NCI-H2196 treated with DMSO at 0.1 percent for 48 hours (cell line): Measurements from ENCODE around the gene C20orf144.

Source experiments
- DNase-seq: peaks from one replicate; lab custom pipeline; 2025; ENCODE audit not compliant: unreplicated experiment; lab: John Stamatoyannopoulos, UW

Gene C20orf144

GRCh38 chr20:33649201-33649681, 12.9 kb upstream of the C20orf144 start:
- no peak for DNase-seq

GRCh38 chr20:33650111-33650752, 11.9 kb upstream of the C20orf144 start:
- no peak for DNase-seq

GRCh38 chr20:33650753-33651561, 11.2 kb upstream of the C20orf144 start:
- no peak for DNase-seq

GRCh38 chr20:33651562-33652048, 10.5 kb upstream of the C20orf144 start:
- DNase-seq, result no peak

GRCh38 chr20:33653218-33653899, 8.8 kb upstream of the C20orf144 start:
- DNase-seq, result peak; percentile 76

GRCh38 chr20:33653900-33654596, 8.1 kb upstream of the C20orf144 start:
- DNase-seq, result peak; percentile 89

GRCh38 chr20:33654680-33655161, 7.4 kb upstream of the C20orf144 start:
- DNase-seq, result no peak

- no peak for DNase-seq
Observed at GRCh38 chr20:33655164-33655563, 7.0 kb upstream of the C20orf144 start.

- DNase-seq, result no peak
Observed at GRCh38 chr20:33656010-33656782, 5.9 kb upstream of the C20orf144 start.

GRCh38 chr20:33656783-33657703, 5.1 kb upstream of the C20orf144 start:
- DNase-seq, result no peak

GRCh38 chr20:33657704-33658095, 4.4 kb upstream of the C20orf144 start:
- no peak for DNase-seq

- DNase-seq, result no peak
Observed at GRCh38 chr20:33658510-33658909, 3.6 kb upstream of the C20orf144 start.

GRCh38 chr20:33658929-33659328, 3.2 kb upstream of the C20orf144 start:
- DNase-seq, result no peak

GRCh38 chr20:33659341-33660034, 2.6 kb upstream of the C20orf144 start:
- DNase-seq, result no peak

GRCh38 chr20:33660035-33660684, 2.0 kb upstream of the C20orf144 start:
- DNase-seq, result no peak

- no peak for DNase-seq
Observed at GRCh38 chr20:33660685-33661058, 1.5 kb upstream of the C20orf144 start.

GRCh38 chr20:33663161-33664084, 1.3 kb downstream of the C20orf144 start:
- DNase-seq, result peak; percentile 65
